GM23338 (cell line): ENCODE results near the gene MOB3B. TPM values are rescaled to one million over a fixed set of nuclear protein-coding genes. Genes with fewer than 3 reads are reported as not detected.

Source experiments
- ATAC-seq: fragments of 200-7000 bp; cut with Tn5 transposase; 3 replicates; pipeline ENCODE4 v1.9.1; 2020
- DNase-seq: peaks from one replicate; pipeline ENCODE4 v3.0.0-alpha.2; 2015; ENCODE audit warnings: low spot score
- H2AFZ ChIP-seq: fragments of 200-600 bp; sonication (generic); 2 replicates; pipeline ENCODE4 v1.8.0; 2016; ENCODE audit warnings: antibody characterized with exemption, mild to moderate bottlenecking, moderate library complexity
- H3F3A ChIP-seq: fragments of 200-600 bp; sonication (generic); replicated peaks from 2 replicates; pipeline ENCODE4 v1.8.0; 2017; ENCODE audit warnings: antibody characterized with exemption, mixed run types, low read depth
- H3K27ac ChIP-seq: fragments of 200-600 bp; sonication (generic); 2 replicates; pipeline ENCODE4 v1.6.1; 2016; ENCODE audit warnings: low read depth
- H3K27me3 ChIP-seq: fragments of 200-600 bp; sonication (generic); 2 replicates; pipeline ENCODE4 v1.8.0; 2016; ENCODE audit warnings: mild to moderate bottlenecking, mixed run types, moderate library complexity; ENCODE audit not compliant: insufficient read depth
- H3K36me3 ChIP-seq: fragments of 200-600 bp; sonication (generic); 2 replicates; pipeline ENCODE4 v1.8.0; 2016; ENCODE audit warnings: mild to moderate bottlenecking; ENCODE audit not compliant: insufficient read depth
- H3K4me1 ChIP-seq: fragments of 200-600 bp; sonication (generic); 2 replicates; pipeline ENCODE4 v1.8.0; 2016; ENCODE audit warnings: mild to moderate bottlenecking, moderate library complexity; ENCODE audit not compliant: insufficient read depth
- H3K4me2 ChIP-seq: fragments of 200-600 bp; sonication (generic); 2 replicates; pipeline ENCODE4 v1.7.1; 2017; ENCODE audit warnings: mixed run types
- H3K4me3 ChIP-seq: fragments of 200-600 bp; sonication (generic); 2 replicates; pipeline ENCODE4 v1.6.1; 2016; ENCODE audit warnings: mixed run types
- H3K79me2 ChIP-seq: fragments of 200-600 bp; sonication (generic); replicated peaks from 2 replicates; pipeline ENCODE4 v1.8.0; 2017; ENCODE audit warnings: mild to moderate bottlenecking; ENCODE audit not compliant: insufficient read depth
- H3K9me2 ChIP-seq: fragments of 200-600 bp; sonication (generic); 2 replicates; pipeline ENCODE4 v1.8.0; 2017; ENCODE audit not compliant: insufficient read depth
- H4K20me1 ChIP-seq: fragments of 200-600 bp; sonication (generic); replicated peaks from 2 replicates; pipeline ENCODE4 v1.8.0; 2017; ENCODE audit warnings: mild to moderate bottlenecking; ENCODE audit not compliant: insufficient read depth
- H3K27ac Mint-ChIP-seq: 2 replicates; pipeline ENCODE4 v1.8.0; 2020; ENCODE audit warnings: inconsistent platforms, mild to moderate bottlenecking, moderate library complexity, mixed read lengths
- H3K27me3 Mint-ChIP-seq: 3 replicates; pipeline ENCODE4 v1.8.0; 2022; ENCODE audit warnings: low read depth, mild to moderate bottlenecking, moderate library complexity, mixed read lengths, inconsistent platforms; ENCODE audit not compliant: insufficient read depth, poor library complexity
- H3K36me3 Mint-ChIP-seq: 3 replicates; pipeline ENCODE4 v1.8.0; 2021; ENCODE audit warnings: low read depth, mild to moderate bottlenecking, inconsistent platforms, moderate library complexity, mixed read lengths
- H3K4me1 Mint-ChIP-seq: 3 replicates; pipeline ENCODE4 v1.8.0; 2020; ENCODE audit warnings: mild to moderate bottlenecking, inconsistent platforms, mixed read lengths
- H3K4me3 Mint-ChIP-seq: 3 replicates; pipeline ENCODE4 v1.8.0; 2021; ENCODE audit warnings: moderate library complexity, mild to moderate bottlenecking, inconsistent platforms, mixed read lengths
- H3K9me3 Mint-ChIP-seq: 3 replicates; pipeline ENCODE4 v1.8.0; 2020; ENCODE audit warnings: moderate library complexity, mild to moderate bottlenecking, inconsistent platforms, mixed read lengths
- EZH2 ChIP-seq: fragments of 200-600 bp; sonication (generic); IDR thresholded peaks from one replicate; pipeline ENCODE4 v1.8.0; 2017; ENCODE audit warnings: antibody characterized with exemption, mild to moderate bottlenecking, low read depth; ENCODE audit not compliant: unreplicated experiment
- EZH2phosphoT487 ChIP-seq: fragments of 200-600 bp; sonication (generic); IDR thresholded peaks from one replicate; pipeline ENCODE4 v1.8.1; 2018; ENCODE audit warnings: antibody characterized with exemption; ENCODE audit not compliant: unreplicated experiment
- JUNB ChIP-seq: IDR thresholded peaks from one replicate; pipeline ENCODE4 v1.6.1; 2016; ENCODE audit warnings: antibody characterized with exemption; ENCODE audit not compliant: unreplicated experiment
- polyA plus RNA-seq: library from polyadenylated mRNA; unstranded; fragments of >200 nt; fragmentation: Nextera tagmentation; extraction: Ambion mirVana; gene quantifications from 2 replicates; pipeline ENCODE4 v1.2.1, GENCODE V29; 2016
- total RNA-seq: library from RNA; depleted of rRNA; stranded (reverse); fragments of >200 nt; shearing (Covaris generic); gene quantifications from 2 replicates; pipeline ENCODE4 v1.2.3, GENCODE V29; 2014
- TF ChIP-seq, protein P1 (sequence below): fragments of 250-450 bp; sonication (Bioruptor Pico); IDR thresholded peaks from 2 replicates; pipeline ENCODE4 v1.5.0; 2020; ENCODE audit warnings: mild to moderate bottlenecking, moderate library complexity

The MOB3B gene
- total and polyA plus RNA-seq, 2 experiments from 2014 or later, result 7.6 to 12.1 TPM

- Histone ChIP-seq H3K4me3 (0 out of 2 replicates have a peak overlapping the region, but pooled peaks have one; percentile 26), H2AFZ (no peak overlapping the region), H4K20me1 (no peaks in the 10 kb centered on the region), H3K9me2 (peaks cover 9% of the 10 kb centered on the region), H3K27me3 (no peaks in the 10 kb centered on the region), H3F3A (no peaks in the 10 kb centered on the region), H3K36me3 (no peaks in the 10 kb centered on the region), H3K79me2 (0 out of 2 replicates have a peak, but pooled peaks cover 2% of the 10 kb centered on the region), H3K4me2 (peak overlapping the region; percentile 39), H3K4me1 (peaks cover 16% of the 10 kb centered on the region), H3K27ac (peak overlapping the region; percentile 75; the same call in 1 of the 2 replicates)
- Mint-ChIP-seq H3K4me3 (peak overlapping the region; percentile 5; the same call in 1 of the 3 replicates), H3K9me3 (no peaks in the 10 kb centered on the region), H3K27ac (peak overlapping the region; percentile 72), H3K4me1 (peaks cover 43% of the 10 kb centered on the region), H3K36me3 (peaks cover 24% of the 10 kb centered on the region), H3K27me3 (peaks cover 4% of the 10 kb centered on the region)
- DNase-seq (peak; percentile 78), ATAC-seq (peak; percentile 95)
- TF ChIP-seq EZH2phosphoT487, result no peak
- TF ChIP-seq JUNB, result no peak
Measured at GRCh38 chr9:27457445-27457844, 72.2 kb downstream of the MOB3B start.

DNA sequence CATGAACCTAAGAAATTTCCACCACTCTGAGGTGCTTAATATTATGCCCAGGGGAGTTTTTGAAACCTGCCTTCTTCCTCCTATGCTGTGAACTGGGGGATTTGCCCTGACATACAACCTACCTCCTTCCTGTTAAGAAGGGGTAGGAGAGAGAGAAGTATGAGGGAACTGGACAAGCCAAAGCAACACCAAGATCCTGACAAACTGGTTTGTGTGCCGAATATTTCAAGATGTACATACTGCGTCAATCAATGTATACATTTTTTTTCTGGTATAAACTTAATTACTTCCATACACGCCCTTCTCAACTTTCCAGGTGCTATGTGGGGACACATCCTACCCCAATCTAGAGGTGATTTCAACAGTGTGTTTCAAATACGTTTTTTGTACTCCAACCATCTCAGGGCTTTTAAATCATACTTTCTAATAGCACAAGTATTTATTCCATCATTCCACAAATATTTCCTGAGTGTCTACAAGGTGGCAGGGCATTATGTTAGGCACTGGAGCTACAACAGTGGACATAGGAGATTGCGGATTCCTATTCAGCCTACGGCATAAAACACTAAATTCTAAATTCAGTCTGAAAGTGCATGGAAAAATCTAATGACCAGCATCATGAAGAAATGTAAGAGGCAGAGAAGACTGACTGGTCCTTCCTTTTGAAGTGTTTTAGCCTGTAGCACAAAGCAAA is 75.6 kb downstream of the MOB3B start:
- Mint-ChIP-seq H3K27ac (no peak overlapping the region), H3K4me3 (no peak overlapping the region), H3K4me1 (peaks cover 48% of the 10 kb centered on the region), H3K9me3 (no peaks in the 10 kb centered on the region), H3K36me3 (peaks cover 28% of the 10 kb centered on the region), H3K27me3 (peaks cover 4% of the 10 kb centered on the region)
- no peak for ATAC-seq
- H3K27ac ChIP-seq, result no peak overlapping the region
- H3K4me3 ChIP-seq, result no peak overlapping the region
- H3K36me3 ChIP-seq, result no peaks in the 10 kb centered on the region
- H3K9me2 ChIP-seq, result peaks cover 14% of the 10 kb centered on the region
- H3K4me1 ChIP-seq, result peaks cover 16% of the 10 kb centered on the region
- no peak overlapping the region for H3K4me2 ChIP-seq
- H3K79me2 ChIP-seq, result 0 out of 2 replicates have a peak, but pooled peaks cover 4% of the 10 kb centered on the region
- H3F3A ChIP-seq, result no peaks in the 10 kb centered on the region
- H4K20me1 ChIP-seq, result no peaks in the 10 kb centered on the region
- no peaks in the 10 kb centered on the region for H3K27me3 ChIP-seq
- DNase-seq, result no peak
- TF ChIP-seq, protein P1, sequence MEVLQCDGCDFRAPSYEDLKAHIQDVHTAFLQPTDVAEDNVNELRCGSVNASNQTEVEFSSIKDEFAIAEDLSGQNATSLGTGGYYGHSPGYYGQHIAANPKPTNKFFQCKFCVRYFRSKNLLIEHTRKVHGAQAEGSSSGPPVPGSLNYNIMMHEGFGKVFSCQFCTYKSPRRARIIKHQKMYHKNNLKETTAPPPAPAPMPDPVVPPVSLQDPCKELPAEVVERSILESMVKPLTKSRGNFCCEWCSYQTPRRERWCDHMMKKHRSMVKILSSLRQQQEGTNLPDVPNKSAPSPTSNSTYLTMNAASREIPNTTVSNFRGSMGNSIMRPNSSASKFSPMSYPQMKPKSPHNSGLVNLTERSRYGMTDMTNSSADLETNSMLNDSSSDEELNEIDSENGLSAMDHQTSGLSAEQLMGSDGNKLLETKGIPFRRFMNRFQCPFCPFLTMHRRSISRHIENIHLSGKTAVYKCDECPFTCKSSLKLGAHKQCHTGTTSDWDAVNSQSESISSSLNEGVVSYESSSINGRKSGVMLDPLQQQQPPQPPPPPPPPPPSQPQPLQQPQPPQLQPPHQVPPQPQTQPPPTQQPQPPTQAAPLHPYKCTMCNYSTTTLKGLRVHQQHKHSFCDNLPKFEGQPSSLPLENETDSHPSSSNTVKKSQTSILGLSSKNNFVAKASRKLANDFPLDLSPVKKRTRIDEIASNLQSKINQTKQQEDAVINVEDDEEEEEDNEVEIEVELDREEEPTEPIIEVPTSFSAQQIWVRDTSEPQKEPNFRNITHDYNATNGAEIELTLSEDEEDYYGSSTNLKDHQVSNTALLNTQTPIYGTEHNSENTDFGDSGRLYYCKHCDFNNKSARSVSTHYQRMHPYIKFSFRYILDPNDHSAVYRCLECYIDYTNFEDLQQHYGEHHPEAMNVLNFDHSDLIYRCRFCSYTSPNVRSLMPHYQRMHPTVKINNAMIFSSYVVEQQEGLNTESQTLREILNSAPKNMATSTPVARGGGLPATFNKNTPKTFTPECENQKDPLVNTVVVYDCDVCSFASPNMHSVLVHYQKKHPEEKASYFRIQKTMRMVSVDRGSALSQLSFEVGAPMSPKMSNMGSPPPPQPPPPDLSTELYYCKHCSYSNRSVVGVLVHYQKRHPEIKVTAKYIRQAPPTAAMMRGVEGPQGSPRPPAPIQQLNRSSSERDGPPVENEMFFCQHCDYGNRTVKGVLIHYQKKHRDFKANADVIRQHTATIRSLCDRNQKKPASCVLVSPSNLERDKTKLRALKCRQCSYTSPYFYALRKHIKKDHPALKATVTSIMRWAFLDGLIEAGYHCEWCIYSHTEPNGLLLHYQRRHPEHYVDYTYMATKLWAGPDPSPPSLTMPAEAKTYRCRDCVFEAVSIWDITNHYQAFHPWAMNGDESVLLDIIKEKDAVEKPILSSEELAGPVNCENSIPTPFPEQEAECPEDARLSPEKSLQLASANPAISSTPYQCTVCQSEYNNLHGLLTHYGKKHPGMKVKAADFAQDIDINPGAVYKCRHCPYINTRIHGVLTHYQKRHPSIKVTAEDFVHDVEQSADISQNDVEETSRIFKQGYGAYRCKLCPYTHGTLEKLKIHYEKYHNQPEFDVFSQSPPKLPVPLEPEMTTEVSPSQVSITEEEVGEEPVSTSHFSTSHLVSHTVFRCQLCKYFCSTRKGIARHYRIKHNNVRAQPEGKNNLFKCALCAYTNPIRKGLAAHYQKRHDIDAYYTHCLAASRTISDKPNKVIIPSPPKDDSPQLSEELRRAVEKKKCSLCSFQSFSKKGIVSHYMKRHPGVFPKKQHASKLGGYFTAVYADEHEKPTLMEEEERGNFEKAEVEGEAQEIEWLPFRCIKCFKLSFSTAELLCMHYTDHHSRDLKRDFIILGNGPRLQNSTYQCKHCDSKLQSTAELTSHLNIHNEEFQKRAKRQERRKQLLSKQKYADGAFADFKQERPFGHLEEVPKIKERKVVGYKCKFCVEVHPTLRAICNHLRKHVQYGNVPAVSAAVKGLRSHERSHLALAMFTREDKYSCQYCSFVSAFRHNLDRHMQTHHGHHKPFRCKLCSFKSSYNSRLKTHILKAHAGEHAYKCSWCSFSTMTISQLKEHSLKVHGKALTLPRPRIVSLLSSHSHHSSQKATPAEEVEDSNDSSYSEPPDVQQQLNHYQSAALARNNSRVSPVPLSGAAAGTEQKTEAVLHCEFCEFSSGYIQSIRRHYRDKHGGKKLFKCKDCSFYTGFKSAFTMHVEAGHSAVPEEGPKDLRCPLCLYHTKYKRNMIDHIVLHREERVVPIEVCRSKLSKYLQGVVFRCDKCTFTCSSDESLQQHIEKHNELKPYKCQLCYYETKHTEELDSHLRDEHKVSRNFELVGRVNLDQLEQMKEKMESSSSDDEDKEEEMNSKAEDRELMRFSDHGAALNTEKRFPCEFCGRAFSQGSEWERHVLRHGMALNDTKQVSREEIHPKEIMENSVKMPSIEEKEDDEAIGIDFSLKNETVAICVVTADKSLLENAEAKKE (CRISPR knock-in tag), result no peak
- no peak for TF ChIP-seq EZH2
- H2AFZ ChIP-seq, result no peak overlapping the region
